AG09309 (cell line): Measurements from ENCODE around the gene ZFYVE26.
A peak's percentile ranks its signal among the peaks of the same experiment; 100 is the strongest.

Source experiments
- DNase-seq: peaks from one replicate; pipeline ENCODE4 v3.0.0-alpha.2; 2010; ENCODE audit warnings: low read depth
- H3K4me3 ChIP-seq: 2 replicates; pipeline ENCODE4 v1.5.1; 2011; ENCODE audit warnings: mild to moderate bottlenecking, low read depth, low read length, moderate library complexity; ENCODE audit not compliant: control insufficient read depth
- TF ChIP-seq, protein P1 (sequence below): IDR thresholded peaks from 2 replicates; pipeline ENCODE4 v1.5.1; 2011; ENCODE audit warnings: mild to moderate bottlenecking, low read depth, low read length, inconsistent platforms; ENCODE audit not compliant: insufficient read depth, control insufficient read depth; ENCODE audit errors: missing control alignments

The ZFYVE26 gene

DNA sequence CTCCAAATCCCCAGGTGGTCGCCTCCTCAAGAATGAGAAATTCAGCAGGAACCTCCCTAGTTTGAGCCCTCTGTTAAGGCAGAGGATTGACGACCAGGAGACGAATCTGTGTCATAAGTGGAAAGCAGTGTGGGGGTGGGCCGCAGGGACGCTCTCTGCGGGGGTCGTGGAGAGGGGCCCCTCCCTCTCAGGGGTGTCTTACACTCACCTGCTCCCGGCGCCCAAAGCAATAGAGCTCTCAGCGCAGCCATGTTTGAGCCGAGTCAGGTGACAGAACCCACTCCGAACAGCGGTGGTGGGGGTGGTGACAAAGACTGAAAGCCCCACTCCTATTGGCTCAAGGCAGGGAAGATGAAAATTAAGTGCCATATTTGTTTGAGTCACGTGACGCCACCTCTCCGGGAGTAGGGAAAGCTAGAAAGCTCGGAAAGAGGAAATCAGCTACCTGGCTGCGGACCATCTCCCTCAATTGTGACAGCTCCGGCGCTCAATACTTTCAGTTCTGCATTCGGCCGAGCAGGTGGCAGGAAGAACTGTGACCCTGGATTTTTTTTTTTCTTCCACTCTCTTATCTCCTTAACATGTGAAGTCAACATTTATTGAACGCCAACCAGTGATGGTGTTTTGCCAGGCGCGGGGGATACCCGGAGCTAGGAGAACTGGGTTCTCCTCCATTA lies at the start of gene ZFYVE26:
Gene ZFYVE26 (minus strand): TSS at position 265 of the 677 bp plus-strand sequence. CDS start 627 bp downstream, outside the sequence.
- DNase-seq = peak; percentile 75
- TF ChIP-seq, protein P1, sequence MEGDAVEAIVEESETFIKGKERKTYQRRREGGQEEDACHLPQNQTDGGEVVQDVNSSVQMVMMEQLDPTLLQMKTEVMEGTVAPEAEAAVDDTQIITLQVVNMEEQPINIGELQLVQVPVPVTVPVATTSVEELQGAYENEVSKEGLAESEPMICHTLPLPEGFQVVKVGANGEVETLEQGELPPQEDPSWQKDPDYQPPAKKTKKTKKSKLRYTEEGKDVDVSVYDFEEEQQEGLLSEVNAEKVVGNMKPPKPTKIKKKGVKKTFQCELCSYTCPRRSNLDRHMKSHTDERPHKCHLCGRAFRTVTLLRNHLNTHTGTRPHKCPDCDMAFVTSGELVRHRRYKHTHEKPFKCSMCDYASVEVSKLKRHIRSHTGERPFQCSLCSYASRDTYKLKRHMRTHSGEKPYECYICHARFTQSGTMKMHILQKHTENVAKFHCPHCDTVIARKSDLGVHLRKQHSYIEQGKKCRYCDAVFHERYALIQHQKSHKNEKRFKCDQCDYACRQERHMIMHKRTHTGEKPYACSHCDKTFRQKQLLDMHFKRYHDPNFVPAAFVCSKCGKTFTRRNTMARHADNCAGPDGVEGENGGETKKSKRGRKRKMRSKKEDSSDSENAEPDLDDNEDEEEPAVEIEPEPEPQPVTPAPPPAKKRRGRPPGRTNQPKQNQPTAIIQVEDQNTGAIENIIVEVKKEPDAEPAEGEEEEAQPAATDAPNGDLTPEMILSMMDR = no peak
- peak within 1 kb of the TSS; percentile 60 for H3K4me3 ChIP-seq

DNA sequence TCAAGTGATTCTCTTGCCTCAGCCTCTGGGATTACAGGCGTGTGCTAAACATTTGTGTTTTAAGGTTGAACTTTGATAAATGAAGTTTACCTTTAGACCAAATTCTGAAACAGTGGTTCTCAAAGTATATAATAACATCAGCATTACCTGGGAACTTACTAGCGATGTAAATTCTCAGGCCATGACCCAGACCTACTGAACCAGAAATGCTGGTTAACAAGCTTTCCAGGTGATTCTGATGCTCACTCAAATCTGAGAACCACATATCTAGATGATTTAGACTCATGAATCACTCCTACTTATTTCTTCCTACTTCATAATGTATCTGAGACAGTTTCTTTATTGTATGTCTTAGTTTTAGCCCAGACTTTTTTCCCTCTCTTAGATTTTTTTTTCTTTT lies 46.8 kb upstream of the ZFYVE26 start:
- no peak overlapping the region for H3K4me3 ChIP-seq
- TF ChIP-seq, protein P1 = no peak
- no peak for DNase-seq

DNA sequence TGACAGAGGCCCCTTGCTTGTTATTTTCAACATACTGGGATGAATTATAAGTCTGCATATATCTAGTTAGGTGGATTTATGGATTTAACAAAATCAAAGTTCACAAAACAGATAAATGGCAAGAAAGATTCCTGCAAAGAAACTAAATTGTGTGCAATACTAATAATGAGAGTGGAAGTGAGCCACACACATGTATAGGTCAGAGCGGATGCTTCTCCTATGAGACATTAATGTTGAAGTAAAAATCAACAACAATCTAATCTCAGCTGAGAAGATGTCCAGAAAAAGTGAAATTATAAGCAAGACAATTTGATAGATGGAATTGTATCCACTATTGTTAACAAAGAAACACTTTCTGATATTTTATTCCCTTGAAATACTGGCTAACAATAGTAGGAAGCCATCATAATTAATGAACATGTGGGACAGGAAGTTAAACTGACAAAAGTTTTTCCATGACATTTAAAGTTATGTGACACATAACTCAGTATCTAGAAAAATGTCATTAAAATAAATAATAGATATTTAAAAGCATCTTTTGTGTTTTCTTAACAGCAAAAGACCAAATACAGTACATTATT lies 42.9 kb upstream of the ZFYVE26 start:
- no peak for DNase-seq
- no peak overlapping the region for H3K4me3 ChIP-seq
- TF ChIP-seq, protein P1 = no peak

DNA sequence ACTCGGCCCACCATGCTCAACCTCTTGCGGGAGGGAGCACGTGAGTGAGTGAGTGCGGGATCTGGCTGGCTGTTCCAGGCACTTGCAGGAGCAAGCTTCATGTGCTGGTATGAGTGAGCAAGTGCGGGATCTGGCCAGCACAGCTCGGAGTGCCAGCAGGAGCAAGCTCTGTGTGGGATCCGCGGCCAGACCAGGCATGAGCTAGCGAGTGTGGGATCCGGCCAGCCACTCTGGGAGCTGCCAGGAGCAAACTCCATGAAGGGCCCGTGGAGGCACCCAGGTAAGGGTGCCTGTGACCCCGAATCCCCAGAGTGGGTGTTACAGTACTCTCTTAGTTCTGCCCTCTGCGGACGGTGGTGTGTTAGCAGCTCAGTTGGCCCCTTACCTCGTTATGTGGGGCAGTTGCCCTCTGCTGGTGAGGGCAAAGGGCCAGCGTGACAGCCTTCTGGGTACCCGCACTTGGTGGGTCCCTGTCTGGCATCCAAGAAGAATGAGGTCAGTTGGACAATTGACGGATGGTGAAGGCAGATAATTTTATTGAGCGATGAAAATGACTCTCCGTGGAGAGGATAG lies 41.5 kb upstream of the ZFYVE26 start:
- no peak for DNase-seq
- H3K4me3 ChIP-seq = no peak overlapping the region
- TF ChIP-seq, protein P1 = no peak

DNA sequence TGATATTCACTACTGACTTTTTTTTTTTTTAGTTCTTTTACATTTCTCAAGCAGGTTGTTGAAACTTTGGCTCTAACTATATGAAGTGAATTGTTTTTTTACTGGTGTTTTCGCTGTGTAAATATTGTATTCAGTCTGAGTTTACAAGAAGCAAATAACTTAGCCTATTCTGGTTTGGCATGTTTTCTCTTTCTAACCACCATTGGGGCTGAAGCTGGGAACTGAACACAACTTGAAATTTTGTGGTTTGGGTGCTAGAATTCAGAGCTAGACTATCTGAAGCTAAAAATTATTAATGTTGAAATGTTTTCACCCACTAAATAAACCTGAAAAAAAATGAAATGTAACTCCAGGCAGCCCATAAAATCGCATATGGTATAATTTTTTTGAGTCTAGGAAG lies 40.4 kb upstream of the ZFYVE26 start:
- peak; percentile 7 for DNase-seq
- TF ChIP-seq, protein P1 = no peak
- no peak overlapping the region for H3K4me3 ChIP-seq

DNA sequence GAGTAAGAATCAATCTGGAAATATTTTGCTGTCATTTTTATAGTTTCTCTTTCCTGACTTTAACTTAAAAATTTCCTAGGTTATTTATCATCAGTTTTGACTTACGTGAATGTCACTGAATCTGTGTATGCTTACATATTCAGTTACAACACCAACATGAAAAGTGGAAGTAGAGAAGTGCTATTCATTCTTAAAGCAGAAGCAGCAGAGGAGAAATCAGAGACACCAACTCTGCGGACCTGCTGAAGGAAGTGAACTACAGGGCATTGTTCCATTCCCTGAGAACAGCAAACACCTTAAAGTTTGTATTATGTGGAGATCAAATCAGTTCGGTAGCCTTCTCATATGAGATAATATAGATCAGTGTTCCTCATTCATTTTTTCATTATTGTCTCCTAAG lies 37.3 kb upstream of the ZFYVE26 start:
- DNase-seq = no peak
- TF ChIP-seq, protein P1 = no peak
- no peak overlapping the region for H3K4me3 ChIP-seq
